HepG2 (cell line): ENCODE measurements around the gene FAM114A1. TPM values are rescaled to one million over a fixed set of nuclear protein-coding genes. Genes with fewer than 3 reads are reported as not detected.

Source experiments
- ATAC-seq: fragments of 200-7000 bp; cut with Tn5 transposase; 3 replicates; pipeline ENCODE4 v1.9.1; 2020; ENCODE audit warnings: mild to moderate bottlenecking, moderate library complexity
- BruUV-seq: library from RNA; stranded (reverse); fragments of 400-500 nt; replicated peaks from 2 replicates; lab custom pipeline; 2021; lab: Mats Ljungman, UMichigan
- CTCF ChIA-PET: fragments of 300-600 bp; formaldehyde crosslinking; extraction: SDS; loops from one replicate; lab custom pipeline; 2021; ENCODE audit warnings: low total read pairs, inconsistent platforms, low intra/inter-chr PET ratio; lab: Yijun Ruan, JAX
- POLR2A ChIA-PET: fragments of 350-600 bp; sonication (Branson Sonifier 250); formaldehyde crosslinking; loops from one replicate; lab custom pipeline; 2020; ENCODE audit warnings: antibody characterized with exemption, inconsistent platforms; lab: Yijun Ruan, JAX
- DNase-seq: peaks from one replicate; pipeline ENCODE4 v3.0.0-alpha.2; 2015; ENCODE audit warnings: low spot score
- FAIRE-seq: peaks from 3 replicates; lab custom pipeline; 2011; peaks lifted over from hg19 to GRCh38; lab: Jason Lieb, UNC
- H2AFZ ChIP-seq: one replicate; pipeline ENCODE4 v1.6.1; 2011; ENCODE audit warnings: low read length, inconsistent platforms
- H3K27ac ChIP-seq: fragments of 300-600 bp; 3 replicates; pipeline ENCODE4 v1.8.0; 2011; ENCODE audit warnings: mixed run types, mild to moderate bottlenecking, mixed read lengths, low read length, inconsistent platforms; ENCODE audit not compliant: insufficient read depth; ENCODE audit errors: extremely low read length
- H3K27me3 ChIP-seq, 2 experiments: fragments of 200-600 bp in 1 of 2; 2 replicates in 1 of 2; 3 replicates in 1 of 2; pipeline versions ENCODE4 v1.6.0 to v1.8.0; 2011; ENCODE audit warnings: low read length in 2 of 2, mild to moderate bottlenecking in 2 of 2, moderate library complexity in 2 of 2, inconsistent platforms in 1 of 2; ENCODE audit not compliant: insufficient read depth in 2 of 2, control insufficient read depth in 1 of 2
- H3K36me3 ChIP-seq, 2 experiments: fragments of 200-600 bp in 1 of 2; replicated peaks in 1 of 2; 2 replicates in 1 of 2; 3 replicates in 1 of 2; pipeline versions ENCODE4 v1.5.1 to v1.8.0; 2011; ENCODE audit warnings: low read length in 2 of 2, inconsistent platforms in 1 of 2; ENCODE audit not compliant: insufficient read depth in 2 of 2, control insufficient read depth in 1 of 2
- H3K4me1 ChIP-seq: 2 replicates; pipeline ENCODE4 v1.5.1; 2012; ENCODE audit warnings: low read length, inconsistent platforms; ENCODE audit not compliant: insufficient read depth
- H3K4me2 ChIP-seq: 2 replicates; pipeline ENCODE4 v1.6.0; 2011; ENCODE audit warnings: low read depth, low read length, inconsistent platforms
- H3K4me3 ChIP-seq, 3 experiments: fragments of 200-600 bp in 1 of 3; sonication (generic), shearing (Covaris generic) in 1 of 3; replicated peaks in 1 of 3; 2 replicates each; pipeline ENCODE4 v1.5.1; 2011 to 2016; ENCODE audit warnings: low read length in 3 of 3, inconsistent platforms in 2 of 3, low read depth in 2 of 3, mild to moderate bottlenecking in 2 of 3, control low read depth in 1 of 3, mixed read lengths in 1 of 3; ENCODE audit not compliant: insufficient read depth in 1 of 3
- H3K79me2 ChIP-seq: one replicate; pipeline ENCODE4 v1.6.1; 2011; ENCODE audit warnings: low read length, inconsistent platforms; ENCODE audit not compliant: insufficient read depth
- H3K9ac ChIP-seq: 2 replicates; pipeline ENCODE4 v1.6.0; 2011; ENCODE audit warnings: mild to moderate bottlenecking, low read depth, low read length, inconsistent platforms; ENCODE audit not compliant: insufficient read depth
- H3K9me3 ChIP-seq: 2 replicates; pipeline ENCODE4 v1.5.1; 2012; ENCODE audit warnings: mild to moderate bottlenecking, low read length
- H4K20me1 ChIP-seq: 2 replicates; pipeline ENCODE4 v1.6.0; 2011; ENCODE audit warnings: inconsistent platforms, mild to moderate bottlenecking, low read length, moderate library complexity; ENCODE audit not compliant: insufficient read depth
- AHR ChIP-seq: IDR thresholded peaks from 2 replicates; pipeline ENCODE4 v1.6.1; 2018; ENCODE audit warnings: missing genetic modification reagents, missing compliant biosample characterization
- ERF ChIP-seq: IDR thresholded peaks from 2 replicates; pipeline ENCODE4 v1.6.1; 2018; ENCODE audit warnings: missing biosample characterization, missing genetic modification reagents
- GATAD2A ChIP-seq: IDR thresholded peaks from 2 replicates; pipeline ENCODE4 v1.6.1; 2016
- HNF4A ChIP-seq: sonication (generic); formaldehyde crosslinking; IDR thresholded peaks from 2 replicates; pipeline ENCODE4 v1.4.0; 2020; ENCODE audit warnings: missing genetic modification reagents
- IKZF4 ChIP-seq: sonication (generic); formaldehyde crosslinking; IDR thresholded peaks from 2 replicates; pipeline ENCODE4 v1.5.1; 2020; ENCODE audit warnings: borderline replicate concordance, mild to moderate bottlenecking, low read depth, missing genetic modification reagents; ENCODE audit errors: not compliant biosample characterization
- MXI1 ChIP-seq: IDR thresholded peaks from 3 replicates; pipeline ENCODE4 v1.6.1; 2012; ENCODE audit warnings: low read depth, low read length, inconsistent platforms, borderline replicate concordance
- NKX3-1 ChIP-seq: sonication (generic); formaldehyde crosslinking; IDR thresholded peaks from 2 replicates; pipeline ENCODE4 v1.5.0; 2020; ENCODE audit warnings: missing genetic modification reagents
- PLRG1 ChIP-seq: fragments of 450-650 bp; conservative IDR thresholded peaks from 2 replicates; pipeline ENCODE4 v1.6.1; 2016
- RAD51 ChIP-seq: fragments of 450-650 bp; IDR thresholded peaks from 2 replicates; pipeline ENCODE4 v1.6.1; 2016; ENCODE audit warnings: borderline replicate concordance
- SAFB2 ChIP-seq: sonication (generic); formaldehyde crosslinking; IDR thresholded peaks from 2 replicates; pipeline ENCODE4 v1.5.1; 2020; ENCODE audit warnings: missing genetic modification reagents, low read depth, mild to moderate bottlenecking, borderline replicate concordance
- SAP130 ChIP-seq: IDR thresholded peaks from 2 replicates; pipeline ENCODE4 v1.6.1; 2016; ENCODE audit warnings: low read depth
- SIX1 ChIP-seq: sonication (generic); formaldehyde crosslinking; IDR thresholded peaks from 2 replicates; pipeline ENCODE4 v1.4.0; 2020; ENCODE audit warnings: missing genetic modification reagents, borderline replicate concordance
- TBX3 ChIP-seq: fragments of 450-650 bp; IDR thresholded peaks from 2 replicates; pipeline ENCODE4 v1.6.1; 2017; ENCODE audit warnings: antibody characterized with exemption, mild to moderate bottlenecking, inconsistent platforms, borderline replicate concordance
- YY1 ChIP-seq: IDR thresholded peaks from 2 replicates; pipeline ENCODE4 v1.6.1; 2011; ENCODE audit warnings: low read length, low read depth, moderate library complexity, mild to moderate bottlenecking; ENCODE audit not compliant: insufficient read depth, insufficient replicate concordance
- ZBTB7B ChIP-seq: sonication (generic); formaldehyde crosslinking; IDR thresholded peaks from 2 replicates; pipeline ENCODE4 v1.4.0; 2020; ENCODE audit warnings: missing genetic modification reagents
- ZMYM2 ChIP-seq: sonication (generic); formaldehyde crosslinking; IDR thresholded peaks from 2 replicates; pipeline ENCODE4 v1.8.0; 2022; ENCODE audit warnings: mild to moderate bottlenecking, missing genetic modification reagents
- ZNF317 ChIP-seq: sonication (generic); formaldehyde crosslinking; IDR thresholded peaks from 2 replicates; pipeline ENCODE4 v1.5.0; 2020; ENCODE audit warnings: mild to moderate bottlenecking, missing genetic modification reagents
- ZNF343 ChIP-seq: sonication (generic); formaldehyde crosslinking; IDR thresholded peaks from 2 replicates; pipeline ENCODE4 v1.4.0; 2020; ENCODE audit warnings: mild to moderate bottlenecking, missing genetic modification reagents
- ZNF431 ChIP-seq: sonication (generic); formaldehyde crosslinking; IDR thresholded peaks from 2 replicates; pipeline ENCODE4 v1.9.0; 2022; ENCODE audit warnings: missing genetic modification reagents, low read depth, mild to moderate bottlenecking, borderline replicate concordance
- WGBS: methylation state at CpG from one replicate; pipeline ENCODE4 v1.1.6; 2017; ENCODE audit warnings: low lambda C conversion rate; 5-methylcytosine and 5-hydroxymethylcytosine counted together
- in situ Hi-C: cut with HindIII; loops from 2 replicates; pipeline ENCODE4 v1.10.0; 2017; ENCODE audit warnings: low pct_unique_long_range_greater_than_20kb; ENCODE audit not compliant: extremely low pct_ligation_motif_present
- intact Hi-C: fragments of 100-400 bp; cut with micrococcal nuclease; formaldehyde crosslinking; loops from one replicate; pipeline ENCODE4 v1.10.0; 2022; ENCODE audit not compliant: unreplicated experiment
- polyA plus RNA-seq, 8 experiments: library from polyadenylated mRNA; depleted of rRNA in 3 of 8; stranded (reverse) in 7 of 8; unstranded in 1 of 8; fragments of >200 nt; fragmentation: Illumina TruSeq in 4 of 8; extraction: Trizol in 4 of 8; gene quantifications; 2 replicates each; pipeline versions ENCODE4 v1.2.1 to v1.2.3, GENCODE V29; 2011 to 2016; ENCODE audit warnings: low read depth in 4 of 8, missing spikeins in 1 of 8, mixed read lengths in 1 of 8; ENCODE audit not compliant: insufficient read depth in 1 of 8
- total RNA-seq, 5 experiments: library from RNA; depleted of rRNA; stranded (reverse); fragments of >200 nt; fragmentation: Illumina TruSeq; extraction: Trizol; gene quantifications; 2 replicates each; pipeline ENCODE4 v1.2.3, GENCODE V29; 2016; ENCODE audit warnings: low read depth in 1 of 5

The FAM114A1 gene
- total and polyA plus RNA-seq, 2 of the 13 experiments (the other 11 are each of a cell fraction or from before 2014, with no cell fraction given): 61.0 to 76.9 TPM

- TF ChIP-seq YY1: no peak
- peak; percentile 24; the same call in 1 of the 2 replicates for TF ChIP-seq GATAD2A (CRISPR knock-in tag)
- TF ChIP-seq NKX3-1 (CRISPR knock-in tag): no peak
- no peak for TF ChIP-seq SIX1 (CRISPR knock-in tag)
- TF ChIP-seq, all 625 proteins: peak for 7
Observed at GRCh38 chr4:38860788-38861424, 6.7 kb upstream of the FAM114A1 start (continued).

DNA sequence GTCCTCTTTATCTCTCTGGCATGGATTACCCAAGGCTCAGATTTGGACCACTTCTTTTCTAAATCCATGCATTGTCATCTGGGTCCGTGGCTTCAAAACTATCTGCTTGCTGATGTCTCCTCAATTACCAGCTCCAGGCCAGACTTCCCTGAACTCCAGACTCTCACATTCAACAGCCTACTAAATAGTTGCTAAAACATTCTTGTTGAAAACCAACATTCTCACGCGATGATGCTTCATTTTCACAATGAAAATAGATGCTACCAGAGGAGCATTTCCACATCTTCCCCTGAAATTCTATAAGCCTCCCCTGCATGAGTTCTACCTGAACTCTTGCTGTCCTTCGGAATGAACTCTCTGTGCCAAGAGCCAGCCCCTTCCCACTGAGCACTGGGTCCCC lies 5.8 kb upstream of the FAM114A1 start:
- Histone ChIP-seq H3K27me3 (no peaks in the 10 kb centered on the region), H3K9ac (no peak overlapping the region), H3K9me3 (no peaks in the 10 kb centered on the region)
- POLR2A ChIA-PET: no interaction called here
- no peak for FAIRE-seq
- BruUV-seq: no TSS peak
- intact Hi-C loops: no loop called here
- TF ChIP-seq ZNF431: no peak
- TF ChIP-seq SAP130 (CRISPR knock-in tag): no peak
- TF ChIP-seq ZNF317: no peak
- TF ChIP-seq ZNF343: no peak
- no peak for TF ChIP-seq PLRG1
- no peak for TF ChIP-seq MXI1
- TF ChIP-seq RAD51: no peak
- TF ChIP-seq IKZF4 (CRISPR knock-in tag): no peak
- TF ChIP-seq ZMYM2: no peak
- TF ChIP-seq AHR (CRISPR knock-in tag): no peak
- no peak for TF ChIP-seq HNF4A (CRISPR knock-in tag)
- no peak for TF ChIP-seq SAFB2 (CRISPR knock-in tag)
- no peak for TF ChIP-seq ZBTB7B (CRISPR knock-in tag)
- TF ChIP-seq ERF (CRISPR knock-in tag): no peak
- TF ChIP-seq TBX3: no peak
- TF ChIP-seq, all 625 proteins: peak for 0
- Histone ChIP-seq H3K27ac (no peak overlapping the region), H3K79me2 (no peaks in the 10 kb centered on the region), H3K4me1 (peaks cover 24% of the 10 kb centered on the region), H4K20me1 (no peaks in the 10 kb centered on the region), H3K4me2 (no peak overlapping the region), H2AFZ (no peak overlapping the region), H3K36me3 (no peaks in the 10 kb centered on the region), H3K4me3 (no peak overlapping the region)
- in situ Hi-C loops: no loop called here
- DNase-seq: no peak
- 57% methylated on average over 4 of the region's 4 CpGs for WGBS
- no peak for ATAC-seq
- CTCF ChIA-PET: no interaction called here
